Body of pancreas (tissue), 4 donors: Measurements from ENCODE around the gene NOL12. TPM values are rescaled to one million over a fixed set of nuclear protein-coding genes. Genes with fewer than 3 reads are reported as not detected.
A peak's percentile ranks its signal among the peaks of the same experiment; 100 is the strongest.

Experiments used
- ATAC-seq: fragments of 150-250 bp; one replicate; pipeline ENCODE4 v1.9.1; 2016
- DNase-seq, 4 donors: peaks; one replicate each; pipeline ENCODE4 v3.0.0-alpha.2; 2019
- H3K27ac ChIP-seq, 4 donors: fragments of 200-600 bp; sonication (generic); 1 replicate in 3 of 4; 2 replicates in 1 of 4; pipeline versions ENCODE4 v1.5.1 to v1.6.1; 2016 to 2019; ENCODE audit warnings: mild to moderate bottlenecking in 1 of 4, mixed read lengths in 1 of 4, moderate library complexity in 1 of 4
- H3K27me3 ChIP-seq, 2 donors: fragments of 200-600 bp; sonication (generic); one replicate each; pipeline ENCODE4 v1.6.0; 2016; ENCODE audit warnings: mild to moderate bottlenecking in 1 of 2
- H3K36me3 ChIP-seq, 2 donors: fragments of 200-600 bp; sonication (generic); replicated peaks in 1 of 2; 2 replicates each; pipeline ENCODE4 v1.5.1; 2016; ENCODE audit warnings: low read depth in 2 of 2; ENCODE audit not compliant: insufficient read depth in 1 of 2
- H3K4me1 ChIP-seq: fragments of 200-600 bp; sonication (generic); one replicate; pipeline ENCODE4 v1.6.0; 2016
- H3K4me3 ChIP-seq, 2 donors: fragments of 200-600 bp; sonication (generic); 1 replicate in 1 of 2; 2 replicates in 1 of 2; pipeline ENCODE4 v1.5.1; 2016 to 2019
- H3K9me3 ChIP-seq, 3 donors: fragments of 200-600 bp; sonication (generic); 1 replicate in 2 of 3; 2 replicates in 1 of 3; pipeline ENCODE4 v1.5.1; 2016
- CTCF ChIP-seq, 7 experiments: fragments of 450-650 bp in 4 of 7; fragments of 200-600 bp in 3 of 7; sonication (generic) in 3 of 7; IDR thresholded peaks; one replicate each; pipeline ENCODE4 v1.5.1; 2016 to 2019; ENCODE audit warnings: antibody characterized with exemption in 7 of 7
- POLR2A ChIP-seq, 3 donors: fragments of 450-650 bp; IDR thresholded peaks; one replicate each; pipeline ENCODE4 v1.6.1; 2016; ENCODE audit warnings: antibody characterized with exemption in 3 of 3, mild to moderate bottlenecking in 2 of 3
- WGBS, 2 donors: methylation state at CpG; one replicate each; pipeline ENCODE4 v1.1.5; 2017; 5-methylcytosine and 5-hydroxymethylcytosine counted together
- intact Hi-C: fragments of 100-400 bp; cut with DNase I; formaldehyde crosslinking; loops from one replicate; pipeline ENCODE4 v1.15.1; 2023
- total RNA-seq, 2 donors: library from RNA; depleted of rRNA; stranded (reverse); fragments of >200 nt; gene quantifications; one replicate each; pipeline ENCODE4 v1.1.0, GENCODE V29; 2016

NOL12 gene
- total RNA-seq, 2 donors from 2014 or later, result 10.4 to 19.1 TPM

GRCh38 chr22:37734402-37734700 lies 48.2 kb downstream of the NOL12 start:
- WGBS, 2 donors, result 74 to 82% methylated on average over 5 to 6 of the region's 6 CpGs
- Histone ChIP-seq H3K9me3 (no peaks in the 10 kb centered on the region), H3K27me3 (no peaks in the 10 kb centered on the region), H3K4me1 (peaks cover 15% of the 10 kb centered on the region), H3K27ac (no peak overlapping the region), H3K36me3 (no peaks in the 10 kb centered on the region), H3K4me3 (no peak overlapping the region)
- DNase-seq (no peak), ATAC-seq (no peak)
- intact Hi-C loops, result no loop called here
- TF ChIP-seq CTCF (IDR thresholded peaks at IDR 0.05), result no peak
- TF ChIP-seq POLR2A (IDR thresholded peaks at IDR 0.05), result no peak

GRCh38 chr22:37734964-37735451 lies 48.9 kb downstream of the NOL12 start:
- TF ChIP-seq CTCF (IDR thresholded peaks at IDR 0.05), result peak in 6 of 7 experiments; percentile 10 to 52 (median 46)
- no peak for TF ChIP-seq POLR2A (IDR thresholded peaks at IDR 0.05)
- WGBS, 2 donors, result 61% methylated on average over 12 of the region's 16 CpGs; no CpG with 5 or more reads in 1 of the 2 donors
- peak; percentile 45 for ATAC-seq
- Histone ChIP-seq H3K9me3 (no peaks in the 10 kb centered on the region), H3K36me3 (no peaks in the 10 kb centered on the region), H3K4me1 (peaks cover 15% of the 10 kb centered on the region), H3K27ac (no peak overlapping the region), H3K4me3 (no peak overlapping the region), H3K27me3 (no peaks in the 10 kb centered on the region)
- intact Hi-C loops, result loop anchor here (5.0 kb wide), 1 partner anchor 47 kb away; no protein-coding TSS in a partner anchor
- peak in 3 of 4 donors; percentile 39 to 66 (median 61) for DNase-seq

GRCh38 chr22:37739035-37739434 lies 52.9 kb downstream of the NOL12 start:
- peak; percentile 31 for ATAC-seq
- Histone ChIP-seq H3K4me3 (no peak overlapping the region), H3K9me3 (no peaks in the 10 kb centered on the region), H3K4me1 (peaks cover 6% of the 10 kb centered on the region), H3K27me3 (no peaks in the 10 kb centered on the region), H3K27ac (no peak overlapping the region), H3K36me3 (no peaks in the 10 kb centered on the region)
- WGBS, 2 donors, result 75 to 83% methylated on average over 12 of the region's 12 CpGs
- peak in 3 of 4 donors; percentile 52 to 59 (median 53) for DNase-seq
- intact Hi-C loops, result loop anchor here (5.0 kb wide), 1 partner anchor 43 kb away; no protein-coding TSS in a partner anchor
- TF ChIP-seq POLR2A (IDR thresholded peaks at IDR 0.05) (no peak), CTCF (IDR thresholded peaks at IDR 0.05) (no peak)

- no peak overlapping the region for H3K27ac ChIP-seq
- DNase-seq (peak in 1 of 4 donors; percentile 48), ATAC-seq (no peak)
- 74 to 100% methylated on average over 1 to 17 of the region's 17 CpGs for WGBS, 2 donors
- no peak overlapping the region for H3K4me3 ChIP-seq
- no peaks in the 10 kb centered on the region for H3K9me3 ChIP-seq
- H3K36me3 ChIP-seq, result no peaks in the 10 kb centered on the region
- H3K4me1 ChIP-seq, result peaks cover 6% of the 10 kb centered on the region
- intact Hi-C loops, result loop anchor here (5.0 kb wide), 1 partner anchor 43 kb away; no protein-coding TSS in a partner anchor
- TF ChIP-seq POLR2A (IDR thresholded peaks at IDR 0.05), result no peak
- no peak for TF ChIP-seq CTCF (IDR thresholded peaks at IDR 0.05)
- no peaks in the 10 kb centered on the region for H3K27me3 ChIP-seq
These were observed 53.5 kb downstream of the NOL12 start for GRCh38 chr22:37739611-37740049.
